Measurements from ENCODE around the gene TNS2. TPM values are rescaled to one million over a fixed set of nuclear protein-coding genes. Genes with fewer than 3 reads are reported as not detected.

TNS2 gene
- polyA plus RNA-seq, 1 of the 3 experiments (the other 2 are of a cell fraction), result 50.0 TPM

GRCh38 chr12:53101931-53102781 lies 52.3 kb downstream of the TNS2 start:
- Histone ChIP-seq H3K9ac (no peak overlapping the region), H3K79me2 (ENCODE audit: insufficient read depth) (peaks cover 6% of the 10 kb centered on the region; the same call in 1 of the 2 replicates), H4K20me1 (ENCODE audit: insufficient read depth) (no peaks in the 10 kb centered on the region), H3K9me2 (no peaks in the 10 kb centered on the region), H2AFZ (ENCODE audit: low read depth) (no peak overlapping the region), H3K4me3 (ENCODE audit: low read depth in 2 of 2, low read length in 1 of 2) (no peak overlapping the region), H3F3A (replicated peaks; ENCODE audit: insufficient read depth) (peaks cover 25% of the 10 kb centered on the region), H3K27me3 (ENCODE audit: insufficient read depth) (no peaks in the 10 kb centered on the region), H3K4me1 (ENCODE audit: control insufficient read depth in 1 of 2, insufficient read depth in 2 of 2, low read depth in 1 of 2, low read length in 1 of 2) (peaks cover 0 to 26% of the 10 kb centered on the region in 2 experiments; a peak in 1 of 4 replicates), H3K36me3 (replicated peaks in 1 of 2; ENCODE audit: control insufficient read depth in 1 of 2, insufficient read depth in 2 of 2, low read length in 1 of 2) (peaks cover 8% of the 10 kb centered on the region in 2 experiments), H3K4me2 (no peak overlapping the region), H3K27ac (ENCODE audit: low read depth in 2 of 2, low read length in 1 of 2) (no peak overlapping the region), H3K9me3 (no peaks in the 10 kb centered on the region)
- DNase-seq, result no peak
- WGBS (ENCODE audit: low lambda C conversion rate), result 94% methylated on average over 9 of the region's 12 CpGs
- ChIA-PET POLR2A (interaction anchor here (1.0 to 1.1 kb wide), 2 partner anchors 23 to 36 kb away, joined by 3 read pairs; partner anchors contain the start of gene SPRYD3), CTCF (interaction anchor here (1.0 to 7.6 kb wide), 11 partner anchors 10 to 186 kb away, joined by 3 to 385 read pairs (median 4); no protein-coding TSS in a partner anchor)
- TF ChIP-seq ELF1 (IDR thresholded peaks at IDR 0.05) (no peak), JUND (IDR thresholded peaks at IDR 0.05) (no peak), GABPA (IDR thresholded peaks at IDR 0.05; ENCODE audit: low read depth) (no peak), RAD21 (IDR thresholded peaks at IDR 0.05; ENCODE audit: low read length) (no peak), EP300 (IDR thresholded peaks at IDR 0.05; ENCODE audit: borderline replicate concordance in 1 of 2, low read depth in 1 of 2, low read length in 1 of 2) (no peak), ZBTB33 (IDR thresholded peaks at IDR 0.05; ENCODE audit: borderline replicate concordance, low read depth) (no peak), CHD2 (IDR thresholded peaks at IDR 0.05; ENCODE audit: low read length, partially characterized antibody) (no peak), TCF12 (IDR thresholded peaks at IDR 0.05) (no peak), MEF2A (IDR thresholded peaks at IDR 0.05; ENCODE audit: borderline replicate concordance, low read depth) (no peak), SIN3A (IDR thresholded peaks at IDR 0.05; ENCODE audit: borderline replicate concordance, low read depth, low read length) (no peak), MXI1 (IDR thresholded peaks at IDR 0.05; ENCODE audit: low read depth, low read length) (no peak), YY1 (IDR thresholded peaks at IDR 0.05; ENCODE audit: low read depth) (no peak), IRF3 (IDR thresholded peaks at IDR 0.05; ENCODE audit: low read depth, low read length) (no peak), USF1 (IDR thresholded peaks at IDR 0.05; ENCODE audit: borderline replicate concordance, low read depth) (no peak), POLR2AphosphoS5 (IDR thresholded peaks at IDR 0.05; ENCODE audit: low read depth, low read length) (no peak), PBX3 (IDR thresholded peaks at IDR 0.05) (no peak), FOXJ3 (CRISPR knock-in tag; IDR thresholded peaks at IDR 0.05) (no peak), NFIC (IDR thresholded peaks at IDR 0.05; ENCODE audit: borderline replicate concordance) (no peak)
- TF ChIP-seq, protein P1, sequence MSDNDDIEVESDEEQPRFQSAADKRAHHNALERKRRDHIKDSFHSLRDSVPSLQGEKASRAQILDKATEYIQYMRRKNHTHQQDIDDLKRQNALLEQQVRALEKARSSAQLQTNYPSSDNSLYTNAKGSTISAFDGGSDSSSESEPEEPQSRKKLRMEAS (IDR thresholded peaks at IDR 0.05; ENCODE audit: low read depth), result no peak
- TF ChIP-seq, protein P2, sequence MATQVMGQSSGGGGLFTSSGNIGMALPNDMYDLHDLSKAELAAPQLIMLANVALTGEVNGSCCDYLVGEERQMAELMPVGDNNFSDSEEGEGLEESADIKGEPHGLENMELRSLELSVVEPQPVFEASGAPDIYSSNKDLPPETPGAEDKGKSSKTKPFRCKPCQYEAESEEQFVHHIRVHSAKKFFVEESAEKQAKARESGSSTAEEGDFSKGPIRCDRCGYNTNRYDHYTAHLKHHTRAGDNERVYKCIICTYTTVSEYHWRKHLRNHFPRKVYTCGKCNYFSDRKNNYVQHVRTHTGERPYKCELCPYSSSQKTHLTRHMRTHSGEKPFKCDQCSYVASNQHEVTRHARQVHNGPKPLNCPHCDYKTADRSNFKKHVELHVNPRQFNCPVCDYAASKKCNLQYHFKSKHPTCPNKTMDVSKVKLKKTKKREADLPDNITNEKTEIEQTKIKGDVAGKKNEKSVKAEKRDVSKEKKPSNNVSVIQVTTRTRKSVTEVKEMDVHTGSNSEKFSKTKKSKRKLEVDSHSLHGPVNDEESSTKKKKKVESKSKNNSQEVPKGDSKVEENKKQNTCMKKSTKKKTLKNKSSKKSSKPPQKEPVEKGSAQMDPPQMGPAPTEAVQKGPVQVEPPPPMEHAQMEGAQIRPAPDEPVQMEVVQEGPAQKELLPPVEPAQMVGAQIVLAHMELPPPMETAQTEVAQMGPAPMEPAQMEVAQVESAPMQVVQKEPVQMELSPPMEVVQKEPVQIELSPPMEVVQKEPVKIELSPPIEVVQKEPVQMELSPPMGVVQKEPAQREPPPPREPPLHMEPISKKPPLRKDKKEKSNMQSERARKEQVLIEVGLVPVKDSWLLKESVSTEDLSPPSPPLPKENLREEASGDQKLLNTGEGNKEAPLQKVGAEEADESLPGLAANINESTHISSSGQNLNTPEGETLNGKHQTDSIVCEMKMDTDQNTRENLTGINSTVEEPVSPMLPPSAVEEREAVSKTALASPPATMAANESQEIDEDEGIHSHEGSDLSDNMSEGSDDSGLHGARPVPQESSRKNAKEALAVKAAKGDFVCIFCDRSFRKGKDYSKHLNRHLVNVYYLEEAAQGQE (IDR thresholded peaks at IDR 0.05; ENCODE audit: low read depth, low read length), result no peak

Data from SK-N-SH (cell line).